ENCODE results near the gene THAP3. TPM values are rescaled to one million over a fixed set of nuclear protein-coding genes. Genes with fewer than 3 reads are reported as not detected.

The THAP3 gene
- total RNA-seq, 1 donor = 19.4 TPM

DNA sequence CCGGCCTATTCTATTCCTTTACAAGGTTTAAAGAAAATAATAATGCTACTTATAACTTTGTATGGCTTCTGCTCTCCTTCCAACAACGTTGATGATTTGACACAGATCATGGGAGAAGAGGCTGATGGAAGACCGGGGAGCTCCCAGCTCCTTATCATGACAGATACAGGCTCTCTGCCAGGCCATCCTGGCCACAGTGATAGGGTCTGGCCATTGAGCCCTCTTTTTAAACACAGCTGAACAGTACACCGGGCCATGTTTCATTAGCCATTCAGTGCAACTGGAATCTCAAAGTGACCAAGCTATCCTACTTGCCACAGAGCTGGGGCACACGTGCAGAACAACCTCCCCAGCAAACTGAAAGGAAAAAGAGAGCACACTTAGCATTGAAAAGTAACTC is 42.0 kb downstream of the THAP3 start:
- no peak for DNase-seq (ENCODE audit: low read depth in 2 of 3, low spot score in 2 of 3)

DNA sequence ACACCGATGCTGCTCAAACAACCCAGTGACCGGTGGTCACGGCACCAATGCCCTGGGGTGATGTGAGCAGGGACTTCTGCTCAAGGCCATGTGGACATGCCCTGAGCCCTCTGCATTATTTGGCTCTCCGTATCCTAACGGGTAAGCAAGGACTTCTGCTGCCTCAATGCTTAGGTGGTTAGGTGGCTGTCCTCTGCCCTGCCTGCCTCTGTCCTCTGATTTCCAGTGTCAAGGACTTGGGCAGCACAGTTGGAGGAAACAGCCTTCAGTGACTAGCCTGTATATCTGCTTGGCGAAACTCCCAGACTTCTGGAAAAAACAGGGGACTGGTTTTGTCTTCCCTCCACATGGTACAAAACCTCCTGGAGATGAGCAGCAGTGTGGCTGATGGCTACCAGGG is 42.5 kb downstream of the THAP3 start:
- no peak for DNase-seq (ENCODE audit: low read depth in 2 of 3, low spot score in 2 of 3)

DNA sequence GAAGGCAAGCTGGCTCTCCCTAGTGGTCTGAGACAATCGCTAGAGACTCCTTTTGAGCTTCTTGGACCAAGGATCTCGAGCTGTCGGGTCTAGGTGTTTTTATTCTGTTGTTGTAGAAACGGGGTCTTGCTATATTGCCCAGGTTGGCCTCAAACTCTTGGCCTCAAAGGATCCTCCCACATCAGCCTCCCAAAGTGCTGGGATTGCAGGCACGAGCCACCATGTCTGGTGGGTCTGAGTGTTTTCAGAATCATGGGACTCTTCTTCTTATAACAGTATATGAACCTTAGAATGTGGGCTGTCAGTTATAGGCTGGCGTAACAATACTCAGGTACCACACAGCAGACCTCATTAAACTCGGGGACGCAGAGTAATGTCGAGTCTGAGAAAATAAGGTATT is 43.8 kb downstream of the THAP3 start:
- DNase-seq (ENCODE audit: low read depth in 2 of 3, low spot score in 2 of 3) = no peak

DNA sequence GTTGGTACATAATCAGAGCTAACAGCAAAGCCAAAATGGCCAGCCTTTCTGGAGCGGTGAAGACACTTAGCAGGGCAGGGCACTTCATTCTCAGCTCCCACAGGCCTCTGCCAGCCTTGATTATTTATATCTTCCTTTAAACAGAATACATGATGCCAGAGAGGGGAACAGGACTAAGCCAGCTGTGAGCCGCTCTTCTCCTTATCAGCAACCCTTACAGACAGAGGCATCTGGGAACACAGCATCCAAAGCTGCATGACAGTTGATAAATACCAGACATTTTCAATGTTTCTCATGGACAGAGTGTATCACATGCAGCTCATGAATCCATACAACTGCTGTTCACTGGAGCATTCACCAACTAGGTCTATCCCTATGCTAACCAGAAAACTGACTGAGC is 47.9 kb downstream of the THAP3 start:
- DNase-seq (ENCODE audit: low read depth in 2 of 3, low spot score in 2 of 3) = peak in 2 of 3 donors; percentile 7 to 9

DNA sequence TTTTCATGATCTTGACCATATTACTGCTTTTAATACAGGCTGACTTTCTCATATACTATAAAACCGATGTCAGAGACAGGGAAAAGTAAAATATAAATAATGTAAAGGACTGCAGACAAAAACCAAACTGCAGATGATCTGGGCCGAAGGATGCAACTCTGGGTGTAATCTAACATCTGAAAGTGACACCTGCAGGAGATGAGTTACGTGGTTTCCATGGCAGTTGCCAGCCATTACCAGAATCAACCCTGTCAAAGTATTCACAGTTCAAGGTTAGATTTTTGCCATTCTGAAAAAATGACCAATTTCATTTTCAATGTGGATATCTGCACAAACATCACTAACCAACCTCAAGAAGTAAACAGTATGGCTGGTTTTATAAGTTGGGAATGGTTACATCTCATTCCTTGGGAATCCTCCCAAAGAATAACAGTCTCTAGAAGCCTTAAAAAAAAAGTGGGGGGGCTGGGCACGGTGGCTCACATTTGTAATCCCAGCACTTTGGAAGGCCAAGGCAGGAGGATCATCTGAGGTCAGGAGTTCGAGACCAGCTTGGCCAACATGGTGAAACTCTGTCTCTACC is 49.2 kb downstream of the THAP3 start:
- no peak for DNase-seq (ENCODE audit: low read depth in 2 of 3, low spot score in 2 of 3)

DNA sequence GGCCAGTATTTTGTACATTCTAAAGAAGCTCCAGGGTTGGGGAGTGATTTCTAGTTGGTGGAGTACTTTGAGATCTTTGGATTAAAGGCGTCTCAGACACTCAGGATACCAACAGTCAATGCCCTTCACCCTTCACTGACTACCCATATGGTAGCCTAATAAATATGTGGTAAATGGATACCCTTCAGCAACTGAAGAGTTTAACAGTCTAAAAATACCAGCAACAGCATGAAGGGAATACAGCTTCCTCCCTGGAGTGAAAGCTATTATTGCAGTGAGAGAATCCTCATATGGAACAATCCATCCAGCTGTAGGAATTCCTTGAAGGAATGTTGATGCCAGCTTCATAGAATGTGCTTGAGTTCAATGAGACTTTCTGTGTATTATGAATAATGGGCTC is 50.1 kb downstream of the THAP3 start:
- no peak for DNase-seq (ENCODE audit: low read depth in 2 of 3, low spot score in 2 of 3)

- no peak for DNase-seq (ENCODE audit: low read depth in 2 of 3, low spot score in 2 of 3)
These were observed 51.3 kb downstream of the THAP3 start for GRCh38 chr1:6675941-6676340.

Other genes with a start within 250 kb of the THAP3 start
- gene ACOT7, start 231.1 kb upstream of the THAP3 start, total RNA-seq = 38.8 TPM
- under 0.01 TPM for gene HES2, start 204.9 kb upstream of the THAP3 start, total RNA-seq
- gene ESPN, start 200.1 kb upstream of the THAP3 start, total RNA-seq = 0.27 TPM
- gene TNFRSF25, start 158.7 kb upstream of the THAP3 start, total RNA-seq = 7.3 TPM
- gene PLEKHG5, start 133.2 kb upstream of the THAP3 start, total RNA-seq = 0.54 TPM
- gene NOL9, start 70.4 kb upstream of the THAP3 start, total RNA-seq = 19.1 TPM
- not detected for gene TAS1R1, start 69.6 kb upstream of the THAP3 start, total RNA-seq
- gene ZBTB48, start 44.9 kb upstream of the THAP3 start, total RNA-seq = 60.9 TPM
- 41.7 TPM for gene KLHL21, start 22.0 kb upstream of the THAP3 start, total RNA-seq
- 7.0 TPM for gene PHF13, start 11.1 kb upstream of the THAP3 start, total RNA-seq
- gene DNAJC11, start 76.9 kb downstream of the THAP3 start, total RNA-seq = 14.5 TPM
- gene CAMTA1, start 160.6 kb downstream of the THAP3 start, total RNA-seq = 19.9 TPM

Measured in hematopoietic multipotent progenitor cell (in vitro differentiated cells).